Heart right ventricle (tissue), 16 donors: ENCODE data around the gene GMEB2. TPM values are rescaled to one million over a fixed set of nuclear protein-coding genes. Genes with fewer than 3 reads are reported as not detected.

Experiments
- ATAC-seq, 8 donors: fragments of 200-7000 bp; cut with Tn5 transposase; one replicate each; pipeline ENCODE4 v1.9.1; 2020; ENCODE audit warnings: mild to moderate bottlenecking in 8 of 8, moderate library complexity in 8 of 8, moderate number of reproducible peaks in 1 of 8
- DNase-seq, 2 donors: peaks; one replicate each; pipeline ENCODE4 v3.0.0-alpha.2; 2020
- H3K27ac ChIP-seq, 10 donors: fragments of 200-600 bp; sonication (generic) in 2 of 10; one replicate each; pipeline versions ENCODE4 v1.5.0 to v1.8.0; 2020 to 2022; ENCODE audit warnings: mild to moderate bottlenecking in 3 of 10
- H3K27me3 ChIP-seq, 7 donors: fragments of 200-600 bp; one replicate each; pipeline ENCODE4 v1.8.0; 2021 to 2022; ENCODE audit warnings: mild to moderate bottlenecking in 2 of 7
- H3K36me3 ChIP-seq, 9 donors: fragments of 200-600 bp; sonication (generic) in 1 of 9; one replicate each; pipeline versions ENCODE4 v1.5.0 to v1.8.0; 2020 to 2022; ENCODE audit warnings: mild to moderate bottlenecking in 2 of 9
- H3K4me1 ChIP-seq, 9 donors: fragments of 200-600 bp; sonication (generic) in 1 of 9; one replicate each; pipeline versions ENCODE4 v1.5.0 to v1.8.0; 2020 to 2022; ENCODE audit warnings: mild to moderate bottlenecking in 4 of 9
- H3K4me3 ChIP-seq, 10 donors: fragments of 200-600 bp; sonication (generic) in 2 of 10; one replicate each; pipeline versions ENCODE4 v1.5.0 to v1.8.0; 2020 to 2022; ENCODE audit warnings: mild to moderate bottlenecking in 7 of 10, moderate library complexity in 2 of 10
- H3K9me3 ChIP-seq, 11 donors: fragments of 200-600 bp in 10 of 11; sonication (generic) in 2 of 11; one replicate each; pipeline versions ENCODE4 v1.5.0 to v1.8.0; 2013 to 2022; ENCODE audit warnings: mild to moderate bottlenecking in 2 of 11, control low read depth in 1 of 11, moderate library complexity in 1 of 11
- CTCF ChIP-seq, 9 donors: fragments of 200-600 bp; sonication (generic) in 2 of 9; IDR thresholded peaks; one replicate each; pipeline versions ENCODE4 v1.5.0 to v1.8.0; 2021 to 2022; ENCODE audit warnings: antibody characterized with exemption in 9 of 9, mild to moderate bottlenecking in 5 of 9, moderate library complexity in 1 of 9
- WGBS, 2 donors: extraction: QIAGEN DNeasy Blood & Tissue Kit; methylation state at CpG; one replicate each; pipeline ENCODE4 v1.1.7; 2013; ENCODE audit warnings: inconsistent platforms in 1 of 2; 5-methylcytosine and 5-hydroxymethylcytosine counted together
- intact Hi-C, 10 donors: fragments of 100-400 bp; cut with DNase I; formaldehyde crosslinking; loops; one replicate each; pipeline versions ENCODE4 v1.11.1 to v1.14.2; 2022
- polyA plus RNA-seq, 2 donors: library from polyadenylated mRNA; stranded (reverse); fragments of 200-250 nt; gene quantifications; one replicate each; pipeline ENCODE4 v1.2.3, GENCODE V29; 2013
- total RNA-seq, 10 donors: library from RNA; stranded (reverse); fragmentation: NEBNext Ultra II Directional in 3 of 10; extraction: Animal tissue kit (Norgen Biotek cat#: 25700) in 3 of 10; gene quantifications; one replicate each; pipeline versions ENCODE4 v1.2.1 to v1.2.4, GENCODE V29; 2021 to 2023
- donor health status: Arrhythmogenic right ventricular cardiomyopathy.
- donor health status: ischemic (EF 13 %, LVEDD 7.1; RV severe dilation, severe dysfunction).
- donor health status: healthy with polysubstance abuse.
- donor health status: DM: no; HTN: yes; CAD: no.
- donor health status: DM: no; HTN: no; CAD: no.
- donor health status: ischemic (EF 25% LVEDD 6.9; RV normal size, moderate dysfunction).
- donor health status: ischemic (EF 25% LVEDD 5.7; RV mildly dilated, moderate dysfunction).
- donor health status: healthy.
- donor health status: DM: yes; HTN: yes; CAD: no.
- donor health status: Ischemic cardiomyopathy.
- donor health status: ischemic (EF 35%, LVEDD 5.7; RV mildly dilated, moderate dysfunction).
- donor health status: nonischemic (EF 11% LVEDD 7.7; RV severe dilation, severe dysfunction).
- donor health status: DM: yes; HTN: yes; CAD: no.
- donor health status: PGD.
- donor health status: ischemic (EF 29% LVEDD 5.4; RV normal size, mild dysfunction).
- donor health status: nonischemic (EF 23%, LVEDD 6.1; RV moderate dilation, normal function).

The GMEB2 gene
- total and polyA plus RNA-seq, 12 donors = 4.9 to 8.2 (median 5.9) TPM

GRCh38 chr20:63574829-63575743, 51.8 kb downstream of the GMEB2 start:
- Histone ChIP-seq H3K27ac (peak overlapping the region in 8 of 10 donors; percentile 89 to 95 (median 93)), H3K4me3 (peak overlapping the region in 5 of 10 donors; percentile 75 to 92 (median 85))
- no peak for DNase-seq

GRCh38 chr20:63574156-63574828, 52.6 kb downstream of the GMEB2 start, which contains the start of gene HELZ2:
TSS of gene HELZ2 (minus strand) at chr20:63574239. CDS start at chr20:63572385, 1,854 bp downstream.
- Histone ChIP-seq H3K9me3 (no peaks in the 10 kb centered on the region), H3K27ac (peak within 1 kb of the TSS; percentile 43 to 95 (median 92)), H3K4me1 (peaks cover 5 to 37% (median 24%) of the 10 kb centered on the region in 9 donors), H3K4me3 (peak within 1 kb of the TSS; percentile 67 to 98 (median 86)), H3K27me3 (peaks cover 0 to 34% (median 0%) of the 10 kb centered on the region in 7 donors), H3K36me3 (peaks cover 0 to 23% (median 4%) of the 10 kb centered on the region in 9 donors)
- WGBS, 2 donors = 6 to 7% methylated on average over 31 to 40 of the region's 40 CpGs
- TF ChIP-seq CTCF (IDR thresholded peaks at IDR 0.05) = no peak
- DNase-seq = peak; percentile 79 to 82
- intact Hi-C loops = loop anchor here in 2 of 10 donors (10.0 kb wide), 1 partner anchor 51 kb away; the partner anchor contains the start of gene GMEB2 (in 2 of the 2)
- ATAC-seq = peak; percentile 78 to 91 (median 84)

More at GRCh38 chr20:63574829-63575743, 51.8 kb downstream of the GMEB2 start:
- ATAC-seq = no peak
- WGBS, 2 donors = 68 to 75% methylated on average over 28 of the region's 28 CpGs
- peaks cover 5 to 37% (median 24%) of the 10 kb centered on the region in 9 donors for H3K4me1 ChIP-seq
- H3K27me3 ChIP-seq = peaks cover 0 to 37% (median 0%) of the 10 kb centered on the region in 7 donors
- H3K9me3 ChIP-seq = no peaks in the 10 kb centered on the region
- peaks cover 0 to 19% (median 4%) of the 10 kb centered on the region in 9 donors for H3K36me3 ChIP-seq
- TF ChIP-seq CTCF (IDR thresholded peaks at IDR 0.05) = no peak
- intact Hi-C loops = loop anchor here in 3 of 10 donors (5.0 to 10.0 kb wide), 3 partner anchors 38 to 50 kb away; partner anchors contain the start of genes GMEB2 (in 2 of the 3) and PTK6 (in 1 of the 3)

GRCh38 chr20:63573647-63574131, 53.2 kb downstream of the GMEB2 start:
- DNase-seq = no peak
- H3K4me1 ChIP-seq = peaks cover 5 to 39% (median 24%) of the 10 kb centered on the region in 9 donors
- no peaks in the 10 kb centered on the region for H3K9me3 ChIP-seq
- peak overlapping the region; percentile 67 to 98 (median 86) for H3K4me3 ChIP-seq
- H3K27me3 ChIP-seq = peaks cover 0 to 31% (median 0%) of the 10 kb centered on the region in 7 donors
- TF ChIP-seq CTCF (IDR thresholded peaks at IDR 0.05) = no peak
- H3K36me3 ChIP-seq = peaks cover 0 to 28% (median 4%) of the 10 kb centered on the region in 9 donors
- intact Hi-C loops = loop anchor here in 2 of 10 donors (10.0 kb wide), 1 partner anchor 51 kb away; the partner anchor contains the start of gene GMEB2 (in 2 of the 2)
- H3K27ac ChIP-seq = peak overlapping the region; percentile 42 to 95 (median 92)
- 3 to 4% methylated on average over 23 to 24 of the region's 24 CpGs for WGBS, 2 donors
- peak; percentile 0 to 35 (median 13) for ATAC-seq
